AG09309 (cell line): ENCODE measurements around the gene ANKRD33B.

Experiments
- DNase-seq: peaks from one replicate; pipeline ENCODE4 v3.0.0-alpha.2; 2010; ENCODE audit warnings: low read depth
- H3K4me3 ChIP-seq: 2 replicates; pipeline ENCODE4 v1.5.1; 2011; ENCODE audit warnings: mild to moderate bottlenecking, low read depth, low read length, moderate library complexity; ENCODE audit not compliant: control insufficient read depth
- CTCF ChIP-seq: IDR thresholded peaks from 2 replicates; pipeline ENCODE4 v1.5.1; 2011; ENCODE audit warnings: mild to moderate bottlenecking, low read depth, low read length, inconsistent platforms; ENCODE audit not compliant: insufficient read depth, control insufficient read depth; ENCODE audit errors: missing control alignments

ANKRD33B gene

GRCh38 chr5:10579536-10580521 is 16.0 kb downstream of the ANKRD33B start:
- DNase-seq = no peak
- no peak for TF ChIP-seq CTCF
- H3K4me3 ChIP-seq = no peak overlapping the region

- H3K4me3 ChIP-seq = no peak overlapping the region
- TF ChIP-seq CTCF = no peak
- no peak for DNase-seq
Observed at GRCh38 chr5:10580531-10581423, 16.9 kb downstream of the ANKRD33B start.

GRCh38 chr5:10581424-10581748 is 17.5 kb downstream of the ANKRD33B start:
- H3K4me3 ChIP-seq = no peak overlapping the region
- DNase-seq = no peak
- TF ChIP-seq CTCF = no peak

- DNase-seq = no peak
- TF ChIP-seq CTCF = no peak
- no peak overlapping the region for H3K4me3 ChIP-seq
Observed at GRCh38 chr5:10581867-10582511, 18.1 kb downstream of the ANKRD33B start.

- no peak for TF ChIP-seq CTCF
- no peak for DNase-seq
- H3K4me3 ChIP-seq = no peak overlapping the region
Observed at GRCh38 chr5:10582512-10582897, 18.6 kb downstream of the ANKRD33B start.
